HuH-7 (cell line): ENCODE measurements around the gene TCF4.

Source experiments
- DNase-seq: peaks from one replicate; pipeline ENCODE4 v3.0.0; 2011; ENCODE audit warnings: low spot score

TCF4 gene

GRCh38 chr18:55261253-55261652 is 326.7 kb downstream of the TCF4 start:
- DNase-seq: peak; percentile 7

GRCh38 chr18:55258088-55258487 is 329.9 kb downstream of the TCF4 start:
- DNase-seq: no peak

- DNase-seq: no peak
These were observed 331.1 kb downstream of the TCF4 start for GRCh38 chr18:55256929-55257289.

GRCh38 chr18:55256226-55256928 is 331.6 kb downstream of the TCF4 start:
- no peak for DNase-seq

- DNase-seq: no peak
These were observed 334.2 kb downstream of the TCF4 start for GRCh38 chr18:55253814-55254213.

- no peak for DNase-seq
These were observed 335.1 kb downstream of the TCF4 start for GRCh38 chr18:55252901-55253300.

- DNase-seq: no peak
These were observed 335.8 kb downstream of the TCF4 start for GRCh38 chr18:55252053-55252675.

GRCh38 chr18:55251254-55251971 is 336.6 kb downstream of the TCF4 start:
- peak; percentile 19 for DNase-seq

- no peak for DNase-seq
These were observed 337.2 kb downstream of the TCF4 start for GRCh38 chr18:55250768-55251173.

GRCh38 chr18:55249550-55249949 is 338.4 kb downstream of the TCF4 start:
- no peak for DNase-seq

- no peak for DNase-seq
These were observed 339.5 kb downstream of the TCF4 start for GRCh38 chr18:55248495-55248894.

- DNase-seq: no peak
These were observed 341.0 kb downstream of the TCF4 start for GRCh38 chr18:55247032-55247431.

GRCh38 chr18:55246278-55246677 is 341.7 kb downstream of the TCF4 start:
- no peak for DNase-seq

GRCh38 chr18:55245211-55245614 is 342.8 kb downstream of the TCF4 start:
- no peak for DNase-seq

GRCh38 chr18:55244546-55244945 is 343.4 kb downstream of the TCF4 start:
- DNase-seq: no peak

- no peak for DNase-seq
These were observed 344.1 kb downstream of the TCF4 start for GRCh38 chr18:55243857-55244256.

- no peak for DNase-seq
These were observed 344.7 kb downstream of the TCF4 start for GRCh38 chr18:55243255-55243654.

GRCh38 chr18:55240978-55241377 is 347.0 kb downstream of the TCF4 start:
- no peak for DNase-seq

GRCh38 chr18:55239740-55240139 is 348.3 kb downstream of the TCF4 start:
- no peak for DNase-seq

- no peak for DNase-seq
These were observed 350.3 kb downstream of the TCF4 start for GRCh38 chr18:55237660-55238059.

- DNase-seq: no peak
These were observed 351.7 kb downstream of the TCF4 start for GRCh38 chr18:55236150-55236931.

GRCh38 chr18:55235094-55235461 is 352.9 kb downstream of the TCF4 start:
- DNase-seq: no peak
